Activated CD8-positive, alpha-beta memory T cell treated with anti-CD3 and anti-CD28 coated beads, Interleukin-2, amount 50 U/mL, for 1 hour (primary cell): Measurements from ENCODE around the gene MORN1.

ENCODE experiments used
- DNase-seq: peaks from one replicate; pipeline ENCODE4 v3.0.0-alpha.2; 2020; ENCODE audit errors: extremely low read depth

The MORN1 gene

DNA sequence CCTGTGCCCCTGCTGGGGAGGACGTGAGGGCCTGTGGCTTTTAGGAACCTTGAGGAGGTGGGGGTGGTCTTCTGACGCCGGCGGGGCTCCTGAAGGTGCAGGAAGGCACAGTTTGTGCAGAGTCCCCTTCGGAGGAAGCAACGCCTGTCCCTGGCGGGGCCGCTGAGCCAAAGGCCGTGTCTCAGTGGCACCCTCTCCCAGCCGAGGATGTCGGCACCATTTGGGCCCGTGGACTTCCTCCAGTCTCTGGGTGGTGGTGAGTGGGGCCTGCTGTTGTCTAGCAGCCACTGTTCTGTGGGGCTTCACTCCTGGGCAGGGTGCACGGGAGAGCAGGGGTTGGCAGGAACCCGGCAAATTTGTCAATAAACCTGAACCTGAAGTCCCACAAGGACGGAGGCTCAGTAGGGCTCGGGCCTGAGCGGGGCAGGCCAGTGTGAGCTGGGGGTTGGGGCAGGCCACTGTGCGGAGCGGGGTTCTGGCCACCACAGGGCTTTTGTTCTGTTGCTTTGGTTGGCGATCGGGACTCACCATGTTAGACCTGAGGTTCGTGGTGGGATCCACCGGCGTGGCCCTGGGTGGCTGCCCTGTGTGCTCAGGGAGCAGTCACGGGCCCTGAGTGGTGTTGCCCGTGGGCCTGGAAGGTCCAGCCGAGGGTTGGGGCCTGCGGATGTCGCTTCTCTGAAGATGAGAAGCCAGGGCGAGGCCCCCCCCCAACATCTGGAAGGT, 98.5 kb downstream of the MORN1 start:
- DNase-seq = no peak

GRCh38 chr1:2291577-2291976, 99.8 kb downstream of the MORN1 start:
- no peak for DNase-seq

GRCh38 chr1:2290595-2291510, 100.5 kb downstream of the MORN1 start:
- peak; percentile 70 for DNase-seq

- DNase-seq = no peak
Observed at GRCh38 chr1:2290171-2290578, 101.2 kb downstream of the MORN1 start.

DNA sequence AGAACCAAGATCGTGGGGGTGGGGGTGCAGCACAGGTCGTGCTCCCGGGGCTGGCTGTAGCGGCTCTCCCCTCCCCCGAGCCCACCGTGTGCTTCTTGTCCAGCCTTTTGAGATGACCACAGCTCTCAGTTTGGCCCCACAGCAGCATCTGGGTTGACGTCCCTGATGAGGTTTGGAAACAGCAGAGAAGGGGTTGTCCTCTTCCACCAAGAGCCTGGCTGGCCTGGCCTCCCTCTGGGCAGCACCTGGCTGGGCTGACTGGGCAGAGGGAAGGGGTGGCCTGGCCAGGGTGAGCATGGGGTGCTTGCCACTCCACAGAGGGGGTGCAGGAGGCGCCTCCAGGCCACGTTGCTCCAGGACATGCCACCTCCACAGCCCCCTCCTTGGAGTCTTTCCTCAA, 101.7 kb downstream of the MORN1 start:
- no peak for DNase-seq

- no peak for DNase-seq
Observed at GRCh38 chr1:2288816-2289536, 102.4 kb downstream of the MORN1 start.

- DNase-seq = no peak
Observed at GRCh38 chr1:2288311-2288710, 103.0 kb downstream of the MORN1 start.

DNA sequence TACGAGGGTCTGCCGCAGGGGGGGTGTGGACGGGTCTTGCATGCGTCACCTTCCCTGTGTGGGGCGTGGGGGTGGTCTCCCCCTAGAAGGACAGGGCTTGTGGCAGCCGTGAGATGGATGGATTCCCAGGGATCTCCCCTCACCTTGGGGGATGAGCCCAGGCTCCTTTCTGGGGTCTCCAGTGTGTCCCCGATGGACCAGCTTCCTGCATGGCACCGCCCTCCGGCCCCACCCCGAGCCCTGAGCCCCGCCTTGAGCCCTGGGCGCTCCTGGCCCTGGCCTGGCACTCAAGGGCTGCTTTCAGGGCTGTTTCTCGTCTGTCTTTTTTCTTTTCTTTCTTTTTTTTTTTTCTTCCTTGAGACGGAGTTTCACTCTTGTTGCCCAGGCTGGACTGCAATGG, 103.7 kb downstream of the MORN1 start:
- DNase-seq = no peak

DNA sequence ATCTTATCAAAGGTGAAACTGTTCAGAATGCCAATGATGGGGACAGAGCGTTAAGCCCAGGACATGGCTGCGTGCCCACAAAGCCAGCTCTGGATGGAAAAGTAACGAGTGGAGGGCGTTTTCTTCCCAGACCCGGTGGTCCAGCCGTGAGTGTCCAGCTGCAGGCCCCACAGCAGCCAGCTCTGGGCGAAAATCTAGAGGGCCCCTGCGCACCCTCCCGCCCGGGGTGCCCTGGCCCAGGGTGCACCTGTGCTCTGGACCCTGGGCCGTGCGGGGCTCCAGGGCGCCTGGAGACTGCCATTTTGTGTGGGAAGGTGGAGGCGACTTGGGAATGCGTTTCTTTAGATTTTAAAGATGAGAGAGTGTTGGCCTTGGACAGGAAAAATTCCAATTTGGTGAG, 104.4 kb downstream of the MORN1 start:
- DNase-seq = no peak

DNA sequence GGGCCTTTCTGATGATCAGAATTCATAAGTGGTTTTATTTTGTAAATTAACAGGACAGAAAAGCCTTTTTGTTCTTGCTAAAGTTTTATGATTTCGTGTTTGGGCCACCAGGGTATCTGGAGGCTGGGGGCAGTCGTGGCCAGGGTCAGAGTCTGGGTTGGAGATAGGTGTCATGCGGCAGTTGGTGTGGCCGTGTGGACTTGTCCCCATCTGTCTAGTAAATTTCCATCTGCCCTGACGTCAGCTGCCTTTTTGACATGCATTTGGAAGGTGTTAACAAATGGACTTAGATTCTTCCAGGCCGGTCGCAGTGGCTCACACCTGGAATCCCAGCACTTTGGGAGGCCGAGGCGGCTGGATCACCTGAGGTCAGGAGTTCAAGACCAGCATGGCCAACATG, 106.4 kb downstream of the MORN1 start:
- DNase-seq = no peak

GRCh38 chr1:2283991-2284895, 107.1 kb downstream of the MORN1 start:
- no peak for DNase-seq

GRCh38 chr1:2283371-2283990, 107.9 kb downstream of the MORN1 start:
- no peak for DNase-seq

DNA sequence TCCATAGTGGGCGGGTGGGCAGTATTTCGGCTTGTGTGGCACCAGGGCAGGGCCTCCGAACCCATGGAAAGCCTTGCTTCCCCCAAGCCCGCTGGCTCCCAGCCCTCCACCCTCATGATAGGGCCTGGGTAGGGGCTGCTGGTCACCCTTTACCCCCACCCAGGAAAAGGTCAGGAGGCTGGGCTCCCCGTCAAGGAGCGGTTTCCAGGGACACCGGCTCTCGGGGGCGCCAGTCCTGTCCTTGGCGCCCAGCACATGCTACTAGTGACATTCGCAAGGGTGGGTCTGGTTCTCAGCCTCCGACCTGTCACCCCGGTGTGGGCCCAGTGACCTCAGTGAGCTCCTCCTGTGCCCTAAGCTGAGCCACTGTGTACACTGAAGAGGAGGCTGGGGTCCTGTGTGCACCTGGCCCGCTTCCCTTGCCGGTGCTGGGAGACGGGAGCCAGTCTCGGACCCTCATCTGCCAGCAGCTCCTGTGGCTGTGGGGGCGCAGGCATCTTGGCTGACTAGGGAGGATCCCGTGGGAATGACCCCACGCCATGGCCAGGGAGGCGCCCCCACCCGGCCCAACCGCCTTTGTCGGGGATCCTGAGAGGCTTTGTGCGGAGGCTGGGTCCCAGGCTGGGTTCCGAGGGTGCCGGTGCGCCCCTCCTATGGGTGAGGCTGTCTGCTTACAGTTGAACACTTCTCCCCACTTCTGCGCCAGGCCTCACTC, 108.6 kb downstream of the MORN1 start:
- no peak for DNase-seq

GRCh38 chr1:2279817-2280216, 111.5 kb downstream of the MORN1 start:
- no peak for DNase-seq

- DNase-seq = no peak
Observed at GRCh38 chr1:2279210-2279639, 112.1 kb downstream of the MORN1 start.

DNA sequence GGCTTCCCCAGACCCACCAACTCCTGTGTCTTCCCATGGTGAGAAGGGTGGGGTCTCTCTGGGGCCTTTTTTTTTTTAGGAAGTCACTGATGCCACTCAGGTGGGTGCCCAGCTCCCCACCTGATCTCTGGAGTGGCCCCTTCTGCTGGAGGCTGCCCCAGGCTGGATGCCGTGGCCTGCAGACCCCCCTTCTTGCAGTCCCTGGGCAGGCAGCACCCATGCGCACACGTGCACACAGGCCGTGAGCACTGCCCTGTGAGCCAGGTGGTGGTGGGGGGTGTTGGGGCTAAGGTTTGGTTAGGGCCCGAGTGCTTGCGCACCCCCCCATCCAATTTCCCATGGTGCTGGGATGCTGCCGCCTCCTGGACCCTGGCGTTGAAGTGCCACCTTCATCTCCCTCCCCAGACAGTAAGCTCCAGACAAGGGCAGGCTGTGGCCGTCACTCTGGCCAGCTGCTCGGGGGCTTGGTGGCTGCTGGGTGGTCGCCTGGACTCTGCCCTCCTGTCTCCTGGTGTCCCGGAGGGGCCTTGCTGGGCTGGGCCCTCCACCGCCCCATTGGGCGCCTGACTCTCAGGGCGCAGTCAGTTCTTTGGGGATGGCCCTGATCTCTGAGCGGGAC, 112.7 kb downstream of the MORN1 start:
- no peak for DNase-seq

- no peak for DNase-seq
Observed at GRCh38 chr1:2277741-2278488, 113.4 kb downstream of the MORN1 start.

DNA sequence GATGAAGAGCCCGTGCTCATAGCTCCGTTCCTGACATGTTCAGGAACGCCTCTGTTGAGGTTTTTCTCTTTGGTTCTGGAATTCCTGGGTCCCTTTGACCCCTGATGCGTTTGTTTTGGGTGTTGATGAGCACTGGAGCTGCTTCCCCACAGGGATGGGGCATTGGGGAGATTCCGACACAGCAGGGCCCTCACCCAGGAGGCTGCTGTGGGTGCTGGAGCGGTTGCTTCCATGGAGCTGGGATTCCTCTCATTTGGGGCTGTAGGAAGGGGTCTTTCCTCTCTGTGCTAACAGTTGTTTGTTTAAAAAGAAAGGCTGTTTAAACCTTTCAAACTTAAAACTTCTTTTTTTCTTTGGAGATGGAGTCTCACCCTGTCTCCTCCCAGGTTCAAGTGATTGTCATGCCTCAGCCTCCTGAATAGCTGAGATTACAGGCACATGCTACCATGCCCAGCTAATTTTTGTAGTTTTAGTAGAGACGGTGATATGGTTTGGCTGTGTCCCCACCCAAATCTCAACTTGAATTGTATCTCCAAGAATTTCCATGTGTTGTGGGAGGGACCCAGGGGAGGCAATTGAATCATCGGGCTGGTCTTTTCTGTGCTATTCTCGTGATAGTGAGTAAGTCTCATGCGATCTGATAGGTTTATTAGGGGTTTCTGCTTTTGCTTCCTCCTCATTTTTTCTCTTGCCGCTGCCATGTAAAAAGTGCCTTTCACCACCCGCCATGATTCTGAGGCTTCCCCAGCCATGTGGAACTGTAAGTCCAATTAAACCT, 114.4 kb downstream of the MORN1 start:
- no peak for DNase-seq
